ENCODE measurements around the gene ATOSA. TPM values are rescaled to one million over a fixed set of nuclear protein-coding genes. Genes with fewer than 3 reads are reported as not detected.
A peak's percentile ranks its signal among the peaks of the same experiment; 100 is the strongest.

Gene ATOSA
- total RNA-seq, 2 donors from 2014 or later: 21.6 to 36.7 TPM

DNA sequence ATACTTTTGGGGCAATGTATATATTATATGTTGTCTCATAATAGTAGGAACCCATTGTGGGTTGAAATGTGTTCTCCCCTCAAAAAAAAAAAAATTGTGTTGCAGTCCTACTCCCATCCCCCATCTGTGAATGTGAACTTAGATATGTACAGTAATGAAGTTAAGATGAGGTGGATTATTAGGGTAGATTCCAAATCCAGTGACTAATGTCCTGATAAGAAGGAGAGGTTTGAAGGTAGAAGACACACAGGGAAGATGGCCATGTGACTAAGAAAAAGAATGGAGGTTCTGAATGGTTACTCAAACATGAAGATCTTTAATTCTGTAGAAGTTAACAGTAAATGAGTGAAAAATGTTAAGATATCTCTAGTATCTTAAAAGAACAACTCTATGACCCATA is 3.0 kb upstream of the ATOSA start:
- no peak for DNase-seq (ENCODE audit: low spot score)
- no peaks in the 10 kb centered on the region for H3K27me3 ChIP-seq
- no peak overlapping the region for H3K4me3 ChIP-seq
- no peak for TF ChIP-seq CTCF (IDR thresholded peaks at IDR 0.05)
- no peaks in the 10 kb centered on the region for H3K9me3 ChIP-seq
- no peak overlapping the region for H3K27ac ChIP-seq
- H3K4me1 ChIP-seq: peaks cover 0 to 15% of the 10 kb centered on the region in 2 donors
- no peaks in the 10 kb centered on the region for H3K36me3 ChIP-seq

- H3K36me3 ChIP-seq: peaks cover 7% of the 10 kb centered on the region
- no peaks in the 10 kb centered on the region for H3K9me3 ChIP-seq
- no peaks in the 10 kb centered on the region for H3K27me3 ChIP-seq
- no peak overlapping the region for H3K4me3 ChIP-seq
- no peak for DNase-seq (ENCODE audit: low spot score)
- H3K4me1 ChIP-seq: peaks cover 0 to 23% of the 10 kb centered on the region in 2 donors
- no peak for TF ChIP-seq CTCF (IDR thresholded peaks at IDR 0.05)
- peak overlapping the region in 1 of 2 donors; percentile 98 for H3K27ac ChIP-seq
These were observed 2.3 kb upstream of the ATOSA start for GRCh38 chr15:52681441-52681840.

DNA sequence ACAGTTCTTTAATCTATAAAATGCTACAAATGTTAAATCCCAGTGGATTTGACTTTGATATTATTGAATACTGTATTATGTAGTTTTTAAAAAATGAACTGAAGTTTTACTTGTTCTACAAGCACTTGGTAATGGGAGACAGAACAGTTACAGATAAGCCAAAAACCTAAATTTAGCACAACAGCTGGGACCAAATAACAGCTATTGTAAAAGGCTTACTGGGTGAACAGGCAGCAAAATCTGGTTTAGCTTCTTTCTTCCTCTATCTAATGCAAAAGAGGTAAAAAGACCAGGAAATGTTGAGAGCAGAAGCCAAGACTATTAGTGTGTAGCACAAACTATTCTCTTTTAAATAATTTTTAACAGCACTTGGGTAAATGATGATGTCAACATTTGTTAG is 1.6 kb upstream of the ATOSA start:
- Histone ChIP-seq H3K9me3 (no peaks in the 10 kb centered on the region), H3K27ac (peak overlapping the region; percentile 98 to 100), H3K36me3 (peaks cover 11% of the 10 kb centered on the region), H3K4me1 (peaks cover 0 to 29% of the 10 kb centered on the region in 2 donors), H3K4me3 (no peak overlapping the region), H3K27me3 (no peaks in the 10 kb centered on the region)
- no peak for DNase-seq (ENCODE audit: low spot score)
- TF ChIP-seq CTCF (IDR thresholded peaks at IDR 0.05): no peak

- DNase-seq (ENCODE audit: low spot score): no peak
- no peaks in the 10 kb centered on the region for H3K27me3 ChIP-seq
- peaks cover 0 to 35% of the 10 kb centered on the region in 2 donors for H3K4me1 ChIP-seq
- H3K27ac ChIP-seq: peak overlapping the region; percentile 98 to 100
- no peak for TF ChIP-seq CTCF (IDR thresholded peaks at IDR 0.05)
- peak overlapping the region; percentile 93 to 99 for H3K4me3 ChIP-seq
- peaks cover 14% of the 10 kb centered on the region for H3K36me3 ChIP-seq
- H3K9me3 ChIP-seq: no peaks in the 10 kb centered on the region
These were observed 828 bp upstream of the ATOSA start for GRCh38 chr15:52680041-52680391.

DNA sequence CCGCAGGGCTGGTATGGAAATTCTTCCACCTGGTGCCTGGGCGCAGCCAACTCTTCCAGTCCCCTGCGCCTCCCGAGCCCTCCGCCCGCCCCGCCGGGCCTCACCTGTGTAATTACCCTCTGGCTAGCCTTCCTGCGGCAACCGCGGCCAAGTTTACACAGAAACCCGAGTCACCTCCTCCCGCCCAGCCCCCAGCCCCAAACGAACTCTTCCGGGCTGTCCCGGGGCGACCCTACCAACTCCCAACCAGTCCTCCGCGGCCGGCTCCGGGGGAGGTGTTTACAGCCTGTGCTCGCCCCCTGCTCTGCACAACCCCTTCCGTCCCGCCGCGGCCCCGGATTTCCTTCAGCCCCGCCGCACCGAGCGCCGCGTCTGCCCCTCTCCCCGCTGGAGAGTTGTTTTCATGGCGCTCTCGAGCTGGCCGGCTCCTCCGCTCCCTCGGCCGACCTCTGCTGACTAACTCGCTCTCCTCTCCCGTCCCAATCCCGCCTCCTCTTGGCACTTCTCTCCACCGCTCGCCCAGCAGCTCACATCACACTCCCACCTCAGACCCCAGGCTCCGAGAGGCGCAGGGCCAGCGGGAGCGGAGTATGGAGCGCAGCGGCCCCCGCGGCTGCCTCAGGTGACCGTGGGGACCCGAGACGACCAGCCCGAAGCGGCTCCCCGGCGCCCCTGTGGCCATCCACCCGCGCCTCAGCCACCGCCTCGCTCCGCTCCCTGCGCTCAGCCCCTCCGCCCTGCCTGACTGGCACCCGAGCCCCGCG is 538 bp downstream of the ATOSA start:
- peak overlapping the region; percentile 93 to 99 for H3K4me3 ChIP-seq
- peak; percentile 70 for DNase-seq (ENCODE audit: low spot score)
- no peaks in the 10 kb centered on the region for H3K9me3 ChIP-seq
- TF ChIP-seq CTCF (IDR thresholded peaks at IDR 0.05): no peak
- H3K27ac ChIP-seq: peak overlapping the region; percentile 98 to 100
- peaks cover 25% of the 10 kb centered on the region for H3K36me3 ChIP-seq
- H3K4me1 ChIP-seq: peaks cover 0 to 41% of the 10 kb centered on the region in 2 donors
- no peaks in the 10 kb centered on the region for H3K27me3 ChIP-seq

Measured in right atrium auricular region (tissue), 2 donors.